Smooth muscle cell (in vitro differentiated cells): Measurements from ENCODE around the gene IL17RD. TPM values are rescaled to one million over a fixed set of nuclear protein-coding genes. Genes with fewer than 3 reads are reported as not detected.

Experiments
- DNase-seq: peaks from one replicate; lab custom pipeline; 2025; ENCODE audit not compliant: unreplicated experiment; lab: John Stamatoyannopoulos, UW
- H2AFZ ChIP-seq: fragments of 200-600 bp; sonication (generic); 2 replicates; pipeline ENCODE4 v1.6.0; 2016; ENCODE audit warnings: antibody characterized with exemption, low read depth, mild to moderate bottlenecking
- H3F3A ChIP-seq: fragments of 200-600 bp; sonication (generic); 2 replicates; pipeline ENCODE4 v1.6.0; 2017; ENCODE audit warnings: antibody characterized with exemption, low read depth
- H3K27ac ChIP-seq: fragments of 200-600 bp; sonication (generic); 2 replicates; pipeline ENCODE4 v1.5.1; 2016; ENCODE audit warnings: low read depth, mild to moderate bottlenecking
- H3K27me3 ChIP-seq: fragments of 200-600 bp; sonication (generic); 2 replicates; pipeline ENCODE4 v1.6.1; 2016; ENCODE audit warnings: low read depth, mild to moderate bottlenecking
- H3K36me3 ChIP-seq: fragments of 200-600 bp; sonication (generic); 2 replicates; pipeline ENCODE4 v1.5.1; 2016; ENCODE audit warnings: low read depth
- H3K4me1 ChIP-seq: fragments of 200-600 bp; sonication (generic); 2 replicates; pipeline ENCODE4 v1.5.1; 2016; ENCODE audit warnings: low read depth
- H3K4me2 ChIP-seq: fragments of 200-600 bp; sonication (generic); 2 replicates; pipeline ENCODE4 v1.6.0; 2016; ENCODE audit warnings: mild to moderate bottlenecking
- H3K4me3 ChIP-seq: fragments of 200-600 bp; sonication (generic); 2 replicates; pipeline ENCODE4 v1.5.1; 2016; ENCODE audit warnings: mild to moderate bottlenecking
- H3K79me2 ChIP-seq: fragments of 200-600 bp; sonication (generic); 2 replicates; pipeline ENCODE4 v1.6.0; 2016; ENCODE audit warnings: low read depth, mild to moderate bottlenecking
- H3K9ac ChIP-seq: fragments of 200-600 bp; sonication (generic); 2 replicates; pipeline ENCODE4 v1.6.0; 2016; ENCODE audit warnings: low read depth
- H3K9me3 ChIP-seq: fragments of 200-600 bp; sonication (generic); replicated peaks from 2 replicates; pipeline ENCODE4 v1.5.1; 2016; ENCODE audit warnings: low read depth
- H4K20me1 ChIP-seq: fragments of 200-600 bp; sonication (generic); 2 replicates; pipeline ENCODE4 v1.6.0; 2016; ENCODE audit warnings: low read depth
- WGBS: methylation state at CpG from one replicate; pipeline ENCODE4 v1.1.7; 2016; ENCODE audit warnings: low lambda C conversion rate; 5-methylcytosine and 5-hydroxymethylcytosine counted together
- polyA plus RNA-seq: library from polyadenylated mRNA; unstranded; fragments of >200 nt; fragmentation: Nextera tagmentation; extraction: Ambion mirVana; gene quantifications from 2 replicates; pipeline ENCODE4 v1.2.1, GENCODE V29; 2016
- total RNA-seq: library from RNA; depleted of rRNA; stranded (reverse); fragments of >200 nt; gene quantifications from 2 replicates; pipeline ENCODE4 v1.2.3, GENCODE V29; 2014
- TF ChIP-seq, protein P1 (sequence below): fragments of 200-600 bp; sonication (generic); IDR thresholded peaks from 2 replicates; pipeline ENCODE4 v1.5.1; 2017; ENCODE audit warnings: borderline replicate concordance, mild to moderate bottlenecking, antibody characterized with exemption; ENCODE audit not compliant: insufficient read depth, poor library complexity, severe bottlenecking

IL17RD gene
- total and polyA plus RNA-seq, 2 experiments from 2014 or later: 0.59 to 1.9 TPM

DNA sequence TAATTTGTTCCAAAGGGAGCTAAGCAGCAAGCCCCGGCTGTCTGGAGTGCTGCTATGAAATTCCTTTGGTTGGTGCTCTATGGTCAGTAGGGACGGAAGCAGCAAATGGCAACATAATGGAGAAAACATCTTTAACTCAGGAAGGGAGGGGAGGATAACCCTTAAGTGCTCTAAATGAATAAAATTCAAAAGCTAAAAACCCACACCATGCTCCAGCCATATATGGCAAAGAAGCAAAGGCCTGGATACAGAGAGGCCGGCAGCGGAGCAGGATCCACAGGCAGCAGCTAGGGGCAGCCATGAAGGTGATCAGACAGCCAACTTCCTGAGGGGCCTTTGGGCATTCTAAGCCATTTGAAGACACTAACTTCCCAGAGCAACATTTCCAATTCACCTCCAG lies 38.9 kb downstream of the IL17RD start:
- no peak overlapping the region for H3K9ac ChIP-seq
- H3K4me3 ChIP-seq: no peak overlapping the region
- H2AFZ ChIP-seq: no peak overlapping the region
- no peak for DNase-seq
- H3K27me3 ChIP-seq: no peaks in the 10 kb centered on the region
- no peak overlapping the region for H3K27ac ChIP-seq
- H3K4me1 ChIP-seq: peaks cover 51% of the 10 kb centered on the region
- WGBS: 85% methylated on average over 4 of the region's 4 CpGs
- H3K9me3 ChIP-seq: no peaks in the 10 kb centered on the region
- no peaks in the 10 kb centered on the region for H4K20me1 ChIP-seq
- no peak overlapping the region for H3K4me2 ChIP-seq
- peaks cover 4% of the 10 kb centered on the region for H3F3A ChIP-seq
- no peaks in the 10 kb centered on the region for H3K79me2 ChIP-seq
- H3K36me3 ChIP-seq: no peaks in the 10 kb centered on the region
- TF ChIP-seq, protein P1, sequence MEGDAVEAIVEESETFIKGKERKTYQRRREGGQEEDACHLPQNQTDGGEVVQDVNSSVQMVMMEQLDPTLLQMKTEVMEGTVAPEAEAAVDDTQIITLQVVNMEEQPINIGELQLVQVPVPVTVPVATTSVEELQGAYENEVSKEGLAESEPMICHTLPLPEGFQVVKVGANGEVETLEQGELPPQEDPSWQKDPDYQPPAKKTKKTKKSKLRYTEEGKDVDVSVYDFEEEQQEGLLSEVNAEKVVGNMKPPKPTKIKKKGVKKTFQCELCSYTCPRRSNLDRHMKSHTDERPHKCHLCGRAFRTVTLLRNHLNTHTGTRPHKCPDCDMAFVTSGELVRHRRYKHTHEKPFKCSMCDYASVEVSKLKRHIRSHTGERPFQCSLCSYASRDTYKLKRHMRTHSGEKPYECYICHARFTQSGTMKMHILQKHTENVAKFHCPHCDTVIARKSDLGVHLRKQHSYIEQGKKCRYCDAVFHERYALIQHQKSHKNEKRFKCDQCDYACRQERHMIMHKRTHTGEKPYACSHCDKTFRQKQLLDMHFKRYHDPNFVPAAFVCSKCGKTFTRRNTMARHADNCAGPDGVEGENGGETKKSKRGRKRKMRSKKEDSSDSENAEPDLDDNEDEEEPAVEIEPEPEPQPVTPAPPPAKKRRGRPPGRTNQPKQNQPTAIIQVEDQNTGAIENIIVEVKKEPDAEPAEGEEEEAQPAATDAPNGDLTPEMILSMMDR: no peak

DNA sequence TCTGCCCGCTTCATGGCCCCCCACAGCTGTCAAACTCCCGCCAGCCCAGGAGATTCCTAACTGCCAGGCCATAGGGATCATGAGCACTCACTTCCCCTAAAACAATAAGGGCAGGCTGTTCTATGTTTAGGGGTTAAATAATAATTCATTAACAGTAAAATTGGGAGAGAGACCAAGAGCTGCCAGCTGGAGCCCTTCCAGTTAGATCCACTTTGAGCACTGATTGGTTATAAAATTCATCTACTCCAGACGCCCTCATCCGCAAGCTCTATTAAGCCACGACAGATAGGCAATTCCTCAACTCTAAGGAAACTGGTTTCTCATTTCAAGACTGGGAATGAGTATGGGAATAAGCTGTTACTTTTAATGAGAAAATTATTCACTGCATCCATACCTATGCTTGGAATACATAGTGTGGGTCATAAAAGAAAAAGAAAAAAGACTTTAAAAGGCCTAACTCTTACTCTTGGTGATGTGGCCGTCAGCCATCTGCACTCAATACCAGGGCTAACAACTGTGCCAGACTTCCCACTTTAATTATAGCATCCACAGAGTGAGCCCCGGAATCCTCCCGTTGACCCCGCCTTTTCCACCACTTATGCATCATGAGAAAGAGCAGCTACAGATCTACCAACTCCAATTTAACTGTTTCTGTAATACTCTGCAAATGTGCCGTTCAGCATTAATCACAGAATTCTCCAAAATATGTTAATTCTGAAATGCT lies 44.5 kb downstream of the IL17RD start:
- DNase-seq: no peak
- Histone ChIP-seq H3K36me3 (no peaks in the 10 kb centered on the region), H3K4me1 (no peaks in the 10 kb centered on the region), H3K4me2 (no peak overlapping the region), H3K27ac (no peak overlapping the region), H3K79me2 (no peaks in the 10 kb centered on the region), H3K27me3 (no peaks in the 10 kb centered on the region), H3K4me3 (no peak overlapping the region), H3K9ac (no peak overlapping the region), H4K20me1 (no peaks in the 10 kb centered on the region), H3K9me3 (no peaks in the 10 kb centered on the region), H3F3A (no peaks in the 10 kb centered on the region), H2AFZ (no peak overlapping the region)
- TF ChIP-seq, protein P1: no peak
- WGBS: 87% methylated on average over 10 of the region's 10 CpGs

DNA sequence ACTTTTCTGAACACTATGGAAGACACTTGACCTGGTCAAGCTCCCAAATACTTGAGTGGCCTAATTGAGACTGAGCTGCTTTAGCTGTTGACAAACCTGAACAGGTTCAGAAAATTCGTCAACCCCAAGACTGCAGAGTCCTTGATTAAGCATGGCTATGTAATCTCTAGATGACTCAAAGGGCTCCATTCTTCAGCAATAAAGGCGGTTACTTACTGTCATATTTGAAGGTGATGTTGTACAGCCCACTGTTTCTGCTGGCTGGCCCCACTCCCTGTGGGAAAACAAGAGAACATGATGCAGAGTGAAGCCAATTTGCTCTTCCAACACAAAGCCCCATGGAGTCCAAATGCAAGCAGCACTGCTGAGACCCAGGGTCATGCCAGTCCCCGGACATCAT lies 45.1 kb downstream of the IL17RD start:
- Histone ChIP-seq H3F3A (no peaks in the 10 kb centered on the region), H3K9ac (no peak overlapping the region), H3K4me2 (no peak overlapping the region), H3K27me3 (no peaks in the 10 kb centered on the region), H3K9me3 (no peaks in the 10 kb centered on the region), H3K36me3 (no peaks in the 10 kb centered on the region), H4K20me1 (no peaks in the 10 kb centered on the region), H3K27ac (no peak overlapping the region), H2AFZ (no peak overlapping the region), H3K4me3 (no peak overlapping the region), H3K4me1 (no peaks in the 10 kb centered on the region), H3K79me2 (no peaks in the 10 kb centered on the region)
- WGBS: 73% methylated on average over 3 of the region's 3 CpGs
- TF ChIP-seq, protein P1: no peak
- no peak for DNase-seq

DNA sequence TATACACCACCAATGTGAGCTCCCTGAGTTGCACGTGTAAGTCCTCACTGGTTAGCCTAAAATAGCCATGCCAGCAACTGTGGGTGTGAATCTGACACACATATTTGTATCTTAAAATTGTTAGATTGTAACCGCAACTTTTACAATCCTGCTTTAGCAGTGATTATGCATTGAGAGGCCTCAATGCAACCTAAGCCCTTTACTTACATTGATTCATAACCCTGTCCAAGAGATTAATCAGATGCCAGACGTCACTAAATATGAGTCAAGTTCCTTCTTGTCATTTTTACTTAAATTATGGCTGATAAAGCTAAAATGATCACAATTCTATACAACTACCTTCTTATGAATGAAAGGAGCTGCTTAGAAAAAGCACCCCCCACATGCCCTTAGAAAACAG lies 46.9 kb downstream of the IL17RD start:
- H3K36me3 ChIP-seq: no peaks in the 10 kb centered on the region
- no peaks in the 10 kb centered on the region for H4K20me1 ChIP-seq
- H3K9me3 ChIP-seq: no peaks in the 10 kb centered on the region
- H3K79me2 ChIP-seq: no peaks in the 10 kb centered on the region
- no peak for DNase-seq
- 54% methylated on average over 3 of the region's 3 CpGs for WGBS
- no peak overlapping the region for H3K9ac ChIP-seq
- H2AFZ ChIP-seq: no peak overlapping the region
- H3F3A ChIP-seq: no peaks in the 10 kb centered on the region
- H3K4me3 ChIP-seq: no peak overlapping the region
- no peak overlapping the region for H3K27ac ChIP-seq
- H3K4me1 ChIP-seq: no peaks in the 10 kb centered on the region
- H3K4me2 ChIP-seq: no peak overlapping the region
- no peaks in the 10 kb centered on the region for H3K27me3 ChIP-seq
- TF ChIP-seq, protein P1: no peak
